PC-3 (cell line): ENCODE results near the gene RRBP1. TPM values are rescaled to one million over a fixed set of nuclear protein-coding genes. Genes with fewer than 3 reads are reported as not detected.

Experiments used
- ATAC-seq: fragments of 200-7000 bp; cut with Tn5 transposase; 2 replicates; pipeline ENCODE4 v1.9.1; 2020; ENCODE audit warnings: mild to moderate bottlenecking, moderate library complexity
- BruUV-seq: library from RNA; stranded (reverse); fragments of 400-500 nt; replicated peaks from 2 replicates; lab custom pipeline; 2021; lab: Mats Ljungman, UMichigan
- CTCF ChIA-PET: fragments of 300-600 bp; sonication (Branson Sonifier 250); formaldehyde crosslinking; loops from one replicate; lab custom pipeline; 2022; ENCODE audit warnings: antibody characterized with exemption; lab: Charles Lee
- POLR2A ChIA-PET: fragments of 300-600 bp; sonication (Branson Sonifier 250); formaldehyde crosslinking; loops from one replicate; lab custom pipeline; 2022; ENCODE audit warnings: antibody characterized with exemption; ENCODE audit not compliant: unreplicated experiment; lab: Charles Lee
- DNase-seq: peaks from one replicate; pipeline ENCODE4 v3.0.0-alpha.2; 2015
- H2AFZ ChIP-seq: fragments of 300-600 bp; sonication (generic); 2 replicates; pipeline ENCODE4 v1.6.0; 2016; ENCODE audit warnings: antibody characterized with exemption, low read length
- H3F3A ChIP-seq: fragments of 300-600 bp; sonication (generic); one replicate; pipeline ENCODE4 v1.6.0; 2017; ENCODE audit warnings: antibody characterized with exemption, low read length, control low read depth, mild to moderate bottlenecking; ENCODE audit not compliant: unreplicated experiment
- H3K27ac ChIP-seq: fragments of 300-600 bp; sonication (generic); 2 replicates; pipeline ENCODE4 v1.5.1; 2016; ENCODE audit warnings: mild to moderate bottlenecking, low read length
- H3K27me3 ChIP-seq: fragments of 300-600 bp; sonication (generic); 2 replicates; pipeline ENCODE4 v1.6.1; 2016; ENCODE audit warnings: low read length, mixed read lengths
- H3K36me3 ChIP-seq: fragments of 300-600 bp; sonication (generic); 2 replicates; pipeline ENCODE4 v1.6.1; 2016; ENCODE audit warnings: low read depth, mixed run types, low read length, mixed read lengths
- H3K4me1 ChIP-seq: fragments of 300-600 bp; sonication (generic); 2 replicates; pipeline ENCODE4 v1.5.1; 2016; ENCODE audit warnings: low read length; ENCODE audit not compliant: insufficient read depth
- H3K4me2 ChIP-seq: fragments of 300-600 bp; sonication (generic); 2 replicates; pipeline ENCODE4 v1.6.0; 2016; ENCODE audit warnings: low read length
- H3K4me3 ChIP-seq: fragments of 300-600 bp; sonication (generic); 2 replicates; pipeline ENCODE4 v1.5.1; 2016; ENCODE audit warnings: mild to moderate bottlenecking, low read length, mixed read lengths
- H3K79me2 ChIP-seq: fragments of 300-600 bp; sonication (generic); 2 replicates; pipeline ENCODE4 v1.6.1; 2017; ENCODE audit warnings: low read length, mixed read lengths
- H3K9ac ChIP-seq: fragments of 300-600 bp; sonication (generic); 2 replicates; pipeline ENCODE4 v1.6.0; 2016; ENCODE audit warnings: mild to moderate bottlenecking, low read length
- H3K9me2 ChIP-seq: fragments of 300-600 bp; sonication (generic); replicated peaks from 2 replicates; pipeline ENCODE4 v1.6.1; 2016; ENCODE audit warnings: mixed run types, low read length, mixed read lengths
- H3K9me3 ChIP-seq: fragments of 300-600 bp; sonication (generic); 2 replicates; pipeline ENCODE4 v1.6.1; 2016; ENCODE audit warnings: low read length, mixed read lengths
- H4K20me1 ChIP-seq: fragments of 300-600 bp; sonication (generic); 2 replicates; pipeline ENCODE4 v1.6.1; 2016; ENCODE audit warnings: low read length, mixed read lengths
- CTCF ChIP-seq: fragments of 300-600 bp; sonication (generic); conservative IDR thresholded peaks from 2 replicates; pipeline ENCODE4 v1.5.1; 2017; ENCODE audit warnings: antibody characterized with exemption, low read depth, mild to moderate bottlenecking, low read length
- EZH2 ChIP-seq: fragments of 300-600 bp; sonication (generic); IDR thresholded peaks from one replicate; pipeline ENCODE4 v1.6.1; 2017; ENCODE audit warnings: antibody characterized with exemption, mild to moderate bottlenecking, low read length; ENCODE audit not compliant: unreplicated experiment
- EZH2phosphoT487 ChIP-seq: fragments of 300-600 bp; sonication (generic); IDR thresholded peaks from 2 replicates; pipeline ENCODE4 v1.6.1; 2018; ENCODE audit warnings: mild to moderate bottlenecking, antibody characterized with exemption, low read length, borderline replicate concordance
- intact Hi-C: fragments of 100-400 bp; cut with micrococcal nuclease; formaldehyde crosslinking; loops from 2 replicates; pipeline ENCODE4 v1.9.0; 2023
- total RNA-seq: library from RNA; depleted of rRNA; stranded (reverse); fragments of >200 nt; gene quantifications from 2 replicates; pipeline ENCODE4 v1.2.3, GENCODE V29; 2014

Gene RRBP1
- total RNA-seq, 1 experiment from 2014 or later, result 176 TPM

- DNase-seq (no peak), ATAC-seq (peak; percentile 14)
- peaks cover 4% of the 10 kb centered on the region; the same call in 1 of the 2 replicates for H3K4me1 ChIP-seq
- intact Hi-C loops, result no loop called here
- no peak overlapping the region for H3K27ac ChIP-seq
- no peaks in the 10 kb centered on the region for H3K27me3 ChIP-seq
- no peaks in the 10 kb centered on the region for H3F3A ChIP-seq
- peaks cover 32% of the 10 kb centered on the region for H3K36me3 ChIP-seq
- no peak overlapping the region for H2AFZ ChIP-seq
- 0 out of 2 replicates have a peak, but pooled peaks cover 3% of the 10 kb centered on the region for H3K79me2 ChIP-seq
- POLR2A ChIA-PET, result no interaction called here
- no peaks in the 10 kb centered on the region for H3K9me3 ChIP-seq
- H3K9ac ChIP-seq, result no peak overlapping the region
- no peaks in the 10 kb centered on the region for H3K9me2 ChIP-seq
- no TSS peak for BruUV-seq
- no peak for TF ChIP-seq EZH2phosphoT487
- no peak for TF ChIP-seq EZH2
- TF ChIP-seq CTCF, result no peak
- H3K4me2 ChIP-seq, result no peak overlapping the region
- H4K20me1 ChIP-seq, result no peaks in the 10 kb centered on the region
- CTCF ChIA-PET, result interaction anchor here (1.3 kb wide), 1 partner anchor 71 kb away, joined by 4 read pairs; no protein-coding TSS in a partner anchor
- no peak overlapping the region for H3K4me3 ChIP-seq
These were observed 71.3 kb downstream of the RRBP1 start for GRCh38 chr20:17610566-17611289.

GRCh38 chr20:17609811-17610377, 72.1 kb downstream of the RRBP1 start:
- BruUV-seq, result no TSS peak
- H2AFZ ChIP-seq, result no peak overlapping the region
- ATAC-seq (no peak), DNase-seq (no peak)
- peaks cover 7% of the 10 kb centered on the region; the same call in 1 of the 2 replicates for H4K20me1 ChIP-seq
- H3K4me2 ChIP-seq, result no peak overlapping the region
- H3K4me1 ChIP-seq, result peaks cover 13% of the 10 kb centered on the region
- no peaks in the 10 kb centered on the region for H3K9me2 ChIP-seq
- no peak overlapping the region for H3K9ac ChIP-seq
- H3F3A ChIP-seq, result no peaks in the 10 kb centered on the region
- ChIA-PET POLR2A (no interaction called here), CTCF (interaction anchor here (1.3 kb wide), 1 partner anchor 70 kb away, joined by 4 read pairs; no protein-coding TSS in a partner anchor)
- intact Hi-C loops, result no loop called here
- H3K27me3 ChIP-seq, result no peaks in the 10 kb centered on the region
- 0 out of 2 replicates have a peak, but pooled peaks cover 3% of the 10 kb centered on the region for H3K79me2 ChIP-seq
- H3K27ac ChIP-seq, result no peak overlapping the region
- no peaks in the 10 kb centered on the region for H3K9me3 ChIP-seq
- H3K36me3 ChIP-seq, result peaks cover 25% of the 10 kb centered on the region
- TF ChIP-seq EZH2phosphoT487 (no peak), EZH2 (no peak), CTCF (no peak)
- no peak overlapping the region for H3K4me3 ChIP-seq
